Measurements from ENCODE around the gene HAPLN1. TPM values are rescaled to one million over a fixed set of nuclear protein-coding genes. Genes with fewer than 3 reads are reported as not detected.

Gene HAPLN1
- polyA plus RNA-seq, 1 experiment = not detected

- DNase-seq (ENCODE audit: low read depth, low spot score) = no peak
- Histone ChIP-seq H3K27ac (ENCODE audit: low read depth, low read length) (no peak overlapping the region), H3K27me3 (ENCODE audit: control insufficient read depth, insufficient read depth, low read length) (peaks cover 5% of the 10 kb centered on the region), H3K9me3 (ENCODE audit: control insufficient read depth, insufficient read depth, low read length) (no peaks in the 10 kb centered on the region), H3K4me3 (ENCODE audit: low read depth, low read length) (no peak overlapping the region)
- ChIA-PET CTCF (no interaction called here), POLR2A (no interaction called here)
- TF ChIP-seq CTCF (IDR thresholded peaks at IDR 0.05; ENCODE audit: low read depth, low read length) = no peak
Measured at GRCh38 chr5:83672646-83673045, 48.0 kb downstream of the HAPLN1 start.

- peaks cover 5% of the 10 kb centered on the region for H3K27me3 ChIP-seq (ENCODE audit: control insufficient read depth, insufficient read depth, low read length)
- TF ChIP-seq CTCF (IDR thresholded peaks at IDR 0.05; ENCODE audit: low read depth, low read length) = no peak
- ChIA-PET POLR2A (no interaction called here), CTCF (no interaction called here)
- H3K4me3 ChIP-seq (ENCODE audit: low read depth, low read length) = no peak overlapping the region
- no peaks in the 10 kb centered on the region for H3K9me3 ChIP-seq (ENCODE audit: control insufficient read depth, insufficient read depth, low read length)
- H3K27ac ChIP-seq (ENCODE audit: low read depth, low read length) = no peak overlapping the region
- no peak for DNase-seq (ENCODE audit: low read depth, low spot score)
Measured at GRCh38 chr5:83672158-83672557, 48.5 kb downstream of the HAPLN1 start.

- no peak overlapping the region for H3K4me3 ChIP-seq (ENCODE audit: low read depth, low read length)
- DNase-seq (ENCODE audit: low read depth, low spot score) = no peak
- H3K27ac ChIP-seq (ENCODE audit: low read depth, low read length) = no peak overlapping the region
- ChIA-PET POLR2A (no interaction called here), CTCF (interaction anchor here (1.0 kb wide), 1 partner anchor 69 kb away, joined by 3 read pairs; no protein-coding TSS in a partner anchor)
- no peaks in the 10 kb centered on the region for H3K9me3 ChIP-seq (ENCODE audit: control insufficient read depth, insufficient read depth, low read length)
- no peak for TF ChIP-seq CTCF (IDR thresholded peaks at IDR 0.05; ENCODE audit: low read depth, low read length)
- H3K27me3 ChIP-seq (ENCODE audit: control insufficient read depth, insufficient read depth, low read length) = no peaks in the 10 kb centered on the region
Measured at GRCh38 chr5:83665631-83666030, 55.0 kb downstream of the HAPLN1 start.

GRCh38 chr5:83662558-83662957 lies 58.1 kb downstream of the HAPLN1 start:
- ChIA-PET CTCF (no interaction called here), POLR2A (no interaction called here)
- TF ChIP-seq CTCF (IDR thresholded peaks at IDR 0.05; ENCODE audit: low read depth, low read length) = no peak
- no peak for DNase-seq (ENCODE audit: low read depth, low spot score)
- H3K27ac ChIP-seq (ENCODE audit: low read depth, low read length) = no peak overlapping the region
- H3K9me3 ChIP-seq (ENCODE audit: control insufficient read depth, insufficient read depth, low read length) = no peaks in the 10 kb centered on the region
- no peak overlapping the region for H3K4me3 ChIP-seq (ENCODE audit: low read depth, low read length)
- H3K27me3 ChIP-seq (ENCODE audit: control insufficient read depth, insufficient read depth, low read length) = no peaks in the 10 kb centered on the region

- ChIA-PET POLR2A (no interaction called here), CTCF (no interaction called here)
- H3K4me3 ChIP-seq (ENCODE audit: low read depth, low read length) = no peak overlapping the region
- TF ChIP-seq CTCF (IDR thresholded peaks at IDR 0.05; ENCODE audit: low read depth, low read length) = no peak
- no peaks in the 10 kb centered on the region for H3K27me3 ChIP-seq (ENCODE audit: control insufficient read depth, insufficient read depth, low read length)
- no peak overlapping the region for H3K27ac ChIP-seq (ENCODE audit: low read depth, low read length)
- H3K9me3 ChIP-seq (ENCODE audit: control insufficient read depth, insufficient read depth, low read length) = no peaks in the 10 kb centered on the region
- DNase-seq (ENCODE audit: low read depth, low spot score) = no peak
Measured at GRCh38 chr5:83657807-83658525, 62.7 kb downstream of the HAPLN1 start.
